Tongue (tissue), 2 donors: ENCODE data around the gene NKPD1. TPM values are rescaled to one million over a fixed set of nuclear protein-coding genes. Genes with fewer than 3 reads are reported as not detected.
A peak's percentile ranks its signal among the peaks of the same experiment; 100 is the strongest.

ENCODE experiments used
- DNase-seq: peaks from one replicate; pipeline ENCODE4 v3.0.0-alpha.2; 2015
- total RNA-seq: library from RNA; depleted of rRNA; stranded (reverse); fragments of >200 nt; gene quantifications from one replicate; pipeline ENCODE4 v1.2.3, GENCODE V29; 2014

Gene NKPD1
- total RNA-seq, 1 donor from 2014 or later = 1.2 TPM

GRCh38 chr19:45153339-45154063, 7.3 kb downstream of the NKPD1 start:
- DNase-seq = peak; percentile 64

- DNase-seq = peak; percentile 71
These were observed 8.1 kb downstream of the NKPD1 start for GRCh38 chr19:45152504-45153338.

- no peak for DNase-seq
These were observed 8.8 kb downstream of the NKPD1 start for GRCh38 chr19:45151821-45152503.

GRCh38 chr19:45151320-45151719, 9.5 kb downstream of the NKPD1 start:
- DNase-seq = no peak

GRCh38 chr19:45150751-45151281, 10.0 kb downstream of the NKPD1 start:
- DNase-seq = no peak

GRCh38 chr19:45150180-45150579, 10.6 kb downstream of the NKPD1 start:
- DNase-seq = no peak

GRCh38 chr19:45149129-45149528, 11.7 kb downstream of the NKPD1 start:
- no peak for DNase-seq

GRCh38 chr19:45147835-45148676, 12.7 kb downstream of the NKPD1 start:
- no peak for DNase-seq

- DNase-seq = no peak
These were observed 14.0 kb downstream of the NKPD1 start for GRCh38 chr19:45146741-45147205.

GRCh38 chr19:45146251-45146650, 14.5 kb downstream of the NKPD1 start:
- no peak for DNase-seq

- no peak for DNase-seq
These were observed 15.3 kb downstream of the NKPD1 start for GRCh38 chr19:45145270-45146189.

GRCh38 chr19:45144431-45145269, 16.1 kb downstream of the NKPD1 start:
- no peak for DNase-seq

GRCh38 chr19:45142726-45143110, 18.1 kb downstream of the NKPD1 start:
- DNase-seq = no peak

- DNase-seq = no peak
These were observed 18.6 kb downstream of the NKPD1 start for GRCh38 chr19:45142016-45142725.

- DNase-seq = no peak
These were observed 19.4 kb downstream of the NKPD1 start for GRCh38 chr19:45141203-45141900.

- DNase-seq = no peak
These were observed 20.2 kb downstream of the NKPD1 start for GRCh38 chr19:45140533-45140932.

- no peak for DNase-seq
These were observed 20.7 kb downstream of the NKPD1 start for GRCh38 chr19:45140144-45140503.
